NOMO-1 treated with DMSO at 0.1 percent for 48 hours (cell line): ENCODE data around the gene ATP2B1.

Source experiments
- DNase-seq: peaks from one replicate; lab custom pipeline; 2025; ENCODE audit not compliant: unreplicated experiment; lab: John Stamatoyannopoulos, UW

The ATP2B1 gene

GRCh38 chr12:89544681-89545184, 163.9 kb downstream of the ATP2B1 start:
- no peak for DNase-seq

- DNase-seq: no peak
Observed at GRCh38 chr12:89544022-89544421, 164.6 kb downstream of the ATP2B1 start.

- peak; percentile 64 for DNase-seq
Observed at GRCh38 chr12:89542912-89543592, 165.6 kb downstream of the ATP2B1 start.

- DNase-seq: no peak
Observed at GRCh38 chr12:89542236-89542635, 166.4 kb downstream of the ATP2B1 start.

- no peak for DNase-seq
Observed at GRCh38 chr12:89540586-89540985, 168.1 kb downstream of the ATP2B1 start.

GRCh38 chr12:89539426-89540223, 169.0 kb downstream of the ATP2B1 start:
- DNase-seq: peak; percentile 73

- DNase-seq: no peak
Observed at GRCh38 chr12:89538897-89539296, 169.7 kb downstream of the ATP2B1 start.
